GM19395 (cell line): ENCODE measurements around the gene C1QL4.
"Not testable (repeated sequence)": the region's sequence is repeated elsewhere in the genome, so short reads cannot be mapped to it uniquely, and the experiment has no call there.

ENCODE experiments used
- ATAC-seq: cut with Tn5 transposase; IDR thresholded peaks from one replicate; pipeline ENCODE4 v1.9.1; 2021; ENCODE audit warnings: mild to moderate bottlenecking, moderate library complexity; ENCODE audit not compliant: unreplicated experiment

C1QL4 gene

GRCh38 chr12:49282740-49283375, 54.1 kb downstream of the C1QL4 start:
- ATAC-seq: not testable (repeated sequence)
